ENCODE results near the gene CPLX3.

CPLX3 gene

DNA sequence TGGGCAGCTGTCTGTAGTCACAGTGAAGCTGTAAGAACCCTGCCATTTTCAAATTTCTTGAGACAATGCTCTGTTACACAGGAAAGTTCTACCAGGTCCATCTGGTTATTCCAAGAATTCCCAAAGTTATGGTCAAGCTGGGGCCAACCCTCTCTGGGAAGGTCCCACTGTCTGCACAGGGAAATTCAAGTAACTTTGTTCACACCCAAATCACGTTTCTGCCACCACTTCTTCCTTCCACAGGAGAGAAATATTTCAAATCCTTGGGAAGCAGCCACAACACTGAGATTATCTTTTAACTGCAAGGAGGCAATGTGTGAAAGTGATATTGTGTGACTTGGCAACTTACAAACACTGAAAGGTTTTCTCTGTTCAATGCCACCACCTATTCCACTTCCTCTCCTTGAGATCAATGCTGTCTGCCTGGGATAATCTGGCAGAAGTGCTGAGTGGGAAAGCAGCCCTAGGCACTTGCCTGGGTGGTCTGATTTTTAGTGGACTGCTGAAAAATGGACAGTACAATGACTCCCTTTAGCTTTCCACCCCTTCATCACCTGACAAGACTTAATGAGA, 41.1 kb downstream of the CPLX3 start:
- in situ Hi-C loops (cut with MboI; ENCODE audit: low sequenced_read_pairs) = no loop called here

DNA sequence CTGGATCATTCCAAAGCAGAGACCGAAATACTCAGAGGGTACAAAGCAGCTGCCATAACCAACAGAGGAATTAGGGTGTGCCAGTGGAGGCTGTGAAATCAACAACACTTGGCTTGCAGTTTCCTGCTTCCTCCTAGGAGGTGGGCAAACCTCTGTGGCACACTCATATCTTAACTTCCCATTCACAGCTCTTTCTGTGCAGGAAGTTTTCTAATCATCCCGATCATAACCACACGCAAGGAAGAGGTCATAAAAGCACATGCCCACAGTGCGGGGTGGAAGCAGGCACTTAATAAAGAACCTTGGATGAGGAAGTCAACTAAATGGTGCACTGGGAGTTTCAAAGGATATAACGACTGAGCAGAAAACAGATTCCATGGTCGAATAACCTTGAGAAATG, 41.6 kb downstream of the CPLX3 start:
- in situ Hi-C loops (cut with MboI; ENCODE audit: low sequenced_read_pairs) = no loop called here

DNA sequence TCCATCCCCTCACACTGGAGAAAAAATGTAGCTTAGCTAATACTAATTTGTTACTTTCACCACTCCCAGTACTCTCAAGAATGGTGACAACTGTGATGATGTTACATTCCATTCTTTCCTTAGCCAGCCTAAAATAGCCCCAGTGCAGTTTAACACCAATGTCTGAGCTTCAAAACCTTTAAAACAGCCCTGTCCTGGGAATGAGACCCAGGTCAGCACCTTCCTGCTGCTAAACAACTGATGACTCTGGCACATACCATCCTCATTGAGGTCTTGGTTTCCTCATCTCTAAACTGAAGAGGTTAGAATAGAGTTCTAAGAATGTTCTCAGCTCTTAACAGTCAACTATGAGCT, 42.9 kb downstream of the CPLX3 start:
- in situ Hi-C loops (cut with MboI; ENCODE audit: low sequenced_read_pairs) = no loop called here

DNA sequence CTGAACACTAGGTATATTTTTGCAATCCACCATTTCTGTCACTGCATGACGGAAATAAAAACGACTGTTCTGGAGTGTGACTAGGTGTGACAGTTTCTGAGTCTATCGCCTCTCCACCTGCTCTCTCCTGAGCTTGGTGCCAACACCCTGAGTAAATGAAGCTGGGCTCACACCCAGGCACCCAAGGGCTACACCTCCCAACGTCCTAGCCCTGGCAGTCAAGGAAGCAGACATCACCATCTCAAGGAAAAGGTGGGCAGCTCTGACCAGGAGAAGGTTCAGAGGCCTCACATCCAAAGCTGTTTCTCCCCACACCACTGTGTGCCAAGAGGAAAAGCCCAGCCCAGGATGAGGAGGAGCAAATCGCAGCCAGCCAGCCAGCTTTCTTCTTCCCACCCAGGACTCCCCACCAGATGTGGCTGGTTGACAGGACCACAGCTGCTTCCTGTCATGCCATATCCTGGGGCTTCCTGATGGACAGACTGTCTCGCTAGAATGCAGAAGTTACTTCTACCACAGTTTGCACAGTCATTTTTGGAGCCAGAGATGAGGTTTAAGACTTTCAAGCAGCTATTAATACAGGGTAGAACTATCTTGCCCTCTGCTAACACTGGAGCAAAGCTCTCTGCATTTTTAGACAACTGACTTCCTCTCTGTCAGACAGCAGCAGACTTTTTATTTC, 43.4 kb downstream of the CPLX3 start:
- in situ Hi-C loops (cut with MboI; ENCODE audit: low sequenced_read_pairs) = no loop called here

DNA sequence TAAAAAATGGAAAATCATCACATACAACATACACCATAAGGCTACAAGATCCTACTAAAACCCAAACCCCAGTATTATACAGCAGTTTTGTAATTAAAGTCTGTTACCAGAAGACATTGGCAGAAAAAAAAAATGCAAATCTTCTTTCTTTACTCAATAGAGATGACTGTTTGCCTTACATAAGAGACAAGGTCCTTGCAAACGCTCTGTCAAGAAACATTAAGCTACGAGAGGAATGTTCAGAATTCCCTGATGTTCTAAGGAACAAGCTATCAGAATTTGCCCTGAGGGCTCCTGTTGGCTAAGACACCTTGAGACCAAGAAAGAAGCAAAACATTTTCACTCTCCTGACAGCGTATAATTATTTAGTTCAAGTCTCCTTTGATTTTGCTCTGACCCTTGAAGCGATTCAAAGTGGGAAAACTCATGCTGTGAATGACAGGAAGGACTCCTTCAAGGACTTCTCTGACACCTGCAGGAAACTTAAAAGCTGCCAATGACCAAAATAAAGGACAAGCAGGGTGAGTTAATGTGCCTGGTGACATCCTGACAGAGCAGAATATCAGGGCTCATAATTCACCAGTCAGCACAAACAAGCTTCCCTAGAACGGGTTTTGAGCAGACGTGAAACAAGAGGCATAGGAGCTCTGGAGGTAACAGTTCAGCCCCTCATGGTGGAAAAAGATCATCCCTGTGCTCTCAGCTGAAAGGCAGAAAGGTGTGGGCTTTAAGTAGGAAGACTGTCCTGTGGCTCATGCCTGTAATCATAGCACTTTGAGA, 44.2 kb downstream of the CPLX3 start:
- in situ Hi-C loops (cut with MboI; ENCODE audit: low sequenced_read_pairs) = no loop called here

DNA sequence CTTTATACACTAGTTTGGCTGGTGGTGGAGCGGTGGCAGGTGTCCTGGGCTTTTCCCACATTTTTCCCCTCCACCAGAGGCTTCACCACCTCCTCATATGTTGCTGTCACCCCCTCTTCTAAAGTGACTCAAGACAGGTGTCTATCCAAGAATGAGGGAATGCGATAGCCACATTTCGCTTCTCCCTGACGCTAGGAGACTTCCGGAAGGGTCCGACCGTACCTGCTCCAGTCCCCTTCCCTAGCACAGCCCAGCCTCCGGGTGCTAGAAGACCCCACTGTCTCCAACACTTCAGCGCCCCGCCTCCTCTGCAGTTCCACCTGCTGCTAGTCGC, 46.2 kb downstream of the CPLX3 start:
- in situ Hi-C loops (cut with MboI; ENCODE audit: low sequenced_read_pairs) = no loop called here

DNA sequence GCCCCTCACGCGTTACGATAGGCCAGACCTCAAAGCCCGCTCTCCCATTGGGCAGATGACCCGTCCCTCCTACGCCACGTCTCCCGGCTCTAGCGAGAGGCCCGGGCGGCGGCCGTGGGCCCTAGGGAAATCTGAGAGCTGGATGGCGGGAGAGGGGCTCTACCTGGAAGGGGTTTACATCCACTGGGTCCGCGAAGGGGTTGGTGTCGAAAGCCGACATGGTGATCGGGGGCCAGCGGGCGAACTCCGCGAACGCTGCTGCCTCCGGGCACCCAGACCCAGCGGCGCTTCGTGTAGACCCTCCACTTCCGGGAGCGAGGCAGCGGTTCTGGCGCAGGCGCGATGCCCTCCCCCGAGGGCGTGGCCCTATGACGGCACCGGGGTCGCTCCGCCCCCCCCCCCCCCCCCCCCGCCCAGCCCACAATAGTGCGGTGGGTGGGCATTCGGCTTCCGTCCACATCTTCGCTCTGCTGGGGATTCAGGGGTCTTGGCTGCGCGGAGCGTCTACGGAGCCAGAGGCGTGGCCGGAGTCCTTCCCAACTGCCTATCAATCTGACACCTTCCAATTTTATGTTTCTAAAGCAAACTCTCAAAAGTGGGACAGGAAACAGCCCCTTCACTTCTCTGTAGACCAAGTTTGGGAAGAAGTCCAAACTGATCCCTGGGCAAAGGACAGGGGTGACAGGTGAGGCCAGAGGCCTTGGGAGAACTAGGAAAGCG, 46.8 kb downstream of the CPLX3 start, which contains the start of gene SCAMP2:
Gene SCAMP2 (minus strand): TSS at position 330 of the 720 bp plus-strand sequence. CDS start 110 bp downstream, at position 220.
- in situ Hi-C loops (cut with MboI; ENCODE audit: low sequenced_read_pairs) = no loop called here

DNA sequence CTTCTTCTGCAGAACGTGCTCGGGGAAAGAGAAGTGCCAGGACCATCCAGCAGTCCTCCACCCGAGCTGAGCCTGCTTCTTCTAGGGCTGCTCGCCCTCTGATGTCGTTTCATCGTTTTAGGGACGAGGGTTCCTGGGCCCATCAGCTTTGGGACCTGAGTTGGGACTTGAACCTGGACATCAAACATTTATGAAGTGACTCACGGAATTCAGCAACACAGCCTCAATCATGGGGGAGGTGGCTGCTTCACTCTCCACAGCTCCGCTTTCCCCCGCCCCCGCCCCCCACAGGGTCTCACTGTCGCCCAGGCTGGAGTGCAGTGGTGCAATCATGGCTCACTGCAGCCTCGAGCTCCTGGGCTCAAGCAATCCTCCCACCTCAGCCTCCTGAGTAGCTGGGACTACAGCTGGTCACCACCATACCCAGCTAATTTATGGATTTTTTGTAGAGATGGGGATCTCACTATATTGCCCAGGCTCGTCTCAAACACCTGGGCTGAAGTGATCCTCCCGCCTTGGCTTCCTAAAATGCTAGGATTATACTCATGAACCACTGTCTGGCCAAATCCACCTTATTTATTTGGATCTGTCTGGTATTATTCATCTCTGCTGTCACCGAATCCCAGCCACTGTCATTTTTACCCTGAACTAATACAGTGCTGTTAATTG, 47.5 kb downstream of the CPLX3 start:
- in situ Hi-C loops (cut with MboI; ENCODE audit: low sequenced_read_pairs) = no loop called here

DNA sequence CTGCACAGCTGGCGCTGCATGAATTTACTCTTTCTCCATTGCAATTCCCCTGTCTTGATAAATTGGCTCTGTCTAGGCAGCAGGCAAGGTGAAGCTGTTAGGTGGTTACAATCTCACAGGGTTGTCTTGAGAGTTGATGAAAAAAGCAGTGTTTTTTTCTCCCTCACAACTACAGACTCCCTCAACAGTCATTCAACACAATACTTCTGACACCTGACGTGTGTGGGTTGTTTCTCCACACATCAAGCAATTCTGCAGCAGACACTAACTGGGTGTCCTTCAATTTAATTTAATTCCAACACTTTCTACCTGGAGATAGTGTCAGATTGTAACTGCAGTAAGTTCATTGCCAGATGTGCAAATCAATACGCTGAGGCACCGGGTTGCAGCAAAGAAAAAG, 51.8 kb downstream of the CPLX3 start:
- in situ Hi-C loops (cut with MboI; ENCODE audit: low sequenced_read_pairs) = no loop called here
